GM21526 (cell line): Measurements from ENCODE around the gene ZNF253.
"Not testable (repeated sequence)": the region's sequence is repeated elsewhere in the genome, so short reads cannot be mapped to it uniquely, and the experiment has no call there.

Source experiments
- ATAC-seq: cut with Tn5 transposase; IDR thresholded peaks from one replicate; pipeline ENCODE4 v1.9.1; 2021; ENCODE audit warnings: moderate library complexity; ENCODE audit not compliant: unreplicated experiment, low FRiP score

The ZNF253 gene

GRCh38 chr19:19865750-19866610, at the start of gene ZNF253:
ZNF253 (plus strand) TSS chr19:19865882; CDS start chr19:19865997, 115 bp downstream.
- ATAC-seq = peak; percentile 96

- ATAC-seq = no peak
Measured at GRCh38 chr19:19816679-19817078, 49.0 kb upstream of the ZNF253 start.

DNA sequence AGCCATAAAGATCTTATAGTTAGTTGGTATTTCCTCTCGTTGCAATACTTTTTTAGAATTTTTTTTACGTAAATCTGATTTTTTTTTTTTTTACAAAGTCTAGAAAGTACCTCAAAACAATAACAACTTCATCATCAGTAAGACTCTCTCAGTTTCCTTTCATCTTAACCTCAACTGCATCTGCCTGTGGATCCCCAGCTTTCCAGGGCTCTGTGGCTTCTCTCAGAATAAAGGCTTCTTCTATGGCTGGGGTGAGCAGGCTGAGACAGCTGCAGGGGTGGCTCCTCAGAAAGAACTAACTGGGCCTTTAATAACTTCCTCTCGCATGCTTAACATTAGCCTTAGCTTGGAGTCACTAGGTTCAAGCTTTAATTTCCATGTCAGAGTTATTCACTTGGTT, 48.3 kb upstream of the ZNF253 start:
- no peak for ATAC-seq

DNA sequence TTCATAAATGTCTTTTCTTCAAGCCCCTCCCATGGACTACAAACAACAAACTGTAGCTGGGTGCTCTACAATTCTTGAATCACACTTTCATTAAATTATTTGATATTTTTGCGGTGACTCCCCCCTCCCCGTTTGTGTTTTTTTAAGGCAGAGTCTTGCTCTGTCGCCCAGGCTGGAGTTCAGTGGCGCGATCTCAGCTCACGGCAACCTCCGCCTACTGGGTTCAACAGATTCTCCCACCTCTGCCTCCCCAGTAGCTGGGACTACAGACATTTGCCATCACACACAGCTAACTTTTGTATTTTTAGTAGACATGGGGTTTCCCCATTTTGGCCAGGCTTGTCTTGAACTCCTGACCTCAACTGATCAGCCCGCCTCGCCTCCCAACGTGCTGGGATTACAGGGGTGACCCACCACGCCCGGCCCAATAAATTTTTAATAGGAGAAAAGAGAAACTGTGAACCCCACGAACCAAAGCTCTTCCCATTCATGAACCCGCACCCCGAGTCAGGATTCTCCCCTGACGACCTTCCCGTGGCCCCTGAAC, 44.8 kb upstream of the ZNF253 start:
- no peak for ATAC-seq

DNA sequence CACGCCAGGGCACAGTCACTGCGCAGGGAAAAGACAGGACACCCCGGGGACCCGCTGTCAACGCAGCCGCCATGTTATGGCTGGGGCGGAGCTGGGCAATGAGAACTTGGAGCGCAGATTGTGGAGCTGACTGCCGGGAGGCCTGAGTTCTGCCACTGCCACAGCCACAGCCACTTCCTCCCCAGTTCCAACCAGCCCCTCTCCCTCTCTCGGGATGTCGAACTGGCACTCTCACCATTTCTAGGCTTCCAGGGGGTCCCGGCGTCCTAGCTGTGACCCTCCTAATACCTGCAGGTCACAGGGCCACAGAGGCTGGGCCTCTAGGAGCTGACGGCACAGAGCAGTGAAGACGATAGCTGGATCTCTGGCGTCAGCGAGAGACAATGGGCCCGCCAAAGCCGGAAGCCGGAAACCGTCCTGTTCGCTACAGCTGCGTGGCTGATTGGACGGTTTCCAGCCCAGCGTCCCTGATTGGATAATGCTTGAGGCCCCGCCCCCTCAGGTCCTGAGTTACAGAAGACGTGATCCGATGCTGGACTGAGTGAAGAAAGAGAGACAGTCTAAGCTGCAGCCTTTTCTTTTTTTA, 44.2 kb upstream of the ZNF253 start, which contains the start of gene ZNF506:
Gene ZNF506, minus strand, starts transcription at position 385 of the 586 bp plus-strand sequence. Its CDS starts 147 bp downstream, at position 238.
- peak; percentile 81 for ATAC-seq

- not testable (repeated sequence) for ATAC-seq
Measured at GRCh38 chr19:19821976-19822375, 43.7 kb upstream of the ZNF253 start.

DNA sequence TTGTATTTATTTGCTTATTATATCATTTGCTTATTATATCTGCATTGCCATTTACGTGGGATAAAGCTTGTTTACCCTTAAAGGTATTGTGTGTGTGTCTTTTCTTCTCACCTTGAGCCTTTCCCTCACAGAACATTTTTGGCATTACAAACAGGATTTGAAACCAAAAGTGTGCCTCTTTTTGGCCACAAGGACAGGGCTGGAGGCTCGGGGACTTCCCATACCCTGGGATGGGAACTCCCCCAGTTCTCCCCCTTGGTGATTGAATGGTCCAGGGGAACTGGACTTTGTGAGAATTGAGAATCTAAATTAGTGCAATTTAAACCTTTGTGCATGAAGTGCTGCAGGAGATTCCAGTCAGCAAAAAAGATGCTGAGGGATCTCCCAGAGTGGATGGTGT, 41.8 kb upstream of the ZNF253 start:
- no peak for ATAC-seq

GRCh38 chr19:19826875-19827274, 38.8 kb upstream of the ZNF253 start:
- no peak for ATAC-seq

DNA sequence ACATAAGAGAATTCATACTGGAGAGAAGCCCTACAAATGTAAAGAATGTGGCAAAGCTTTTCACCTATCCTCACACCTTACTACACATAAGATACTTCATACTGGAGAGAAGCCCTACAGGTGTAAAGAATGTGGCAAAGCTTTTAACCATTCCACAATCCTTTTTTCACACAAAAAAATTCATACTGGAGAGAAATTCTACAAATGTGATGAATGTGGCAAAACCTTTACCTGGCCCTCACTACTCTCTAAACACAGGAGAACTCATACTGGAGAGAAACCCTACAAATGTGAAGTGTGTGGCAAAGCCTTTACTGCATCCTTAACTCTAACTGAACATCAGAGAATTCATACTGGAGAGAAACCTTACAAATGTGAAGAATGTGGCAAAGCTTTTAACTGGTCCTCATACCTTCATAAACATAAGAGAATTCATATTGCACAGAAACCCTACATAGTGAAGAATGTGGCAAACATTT, 30.1 kb upstream of the ZNF253 start:
- ATAC-seq = no peak

DNA sequence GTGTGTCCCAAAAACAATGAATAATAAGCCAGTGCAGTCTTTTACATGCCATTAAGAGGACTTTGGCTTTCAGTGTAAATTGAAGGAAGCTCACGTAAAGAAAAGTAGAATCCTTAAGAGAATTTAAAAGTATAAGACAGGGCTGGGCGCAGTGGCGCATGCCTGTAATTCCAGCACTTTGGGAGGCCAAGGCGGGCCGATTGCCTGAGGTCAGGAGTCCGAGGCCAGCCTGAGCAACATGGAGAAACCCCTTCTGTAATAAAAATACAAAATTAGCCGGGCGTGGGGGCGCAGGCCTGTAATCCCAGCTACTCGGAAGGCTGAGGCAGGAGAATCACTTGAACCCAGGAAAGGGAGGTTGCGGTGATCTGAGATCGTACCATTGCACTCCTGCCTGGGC, 17.9 kb upstream of the ZNF253 start:
- no peak for ATAC-seq

GRCh38 chr19:19849056-19849455, 16.6 kb upstream of the ZNF253 start:
- ATAC-seq = no peak

GRCh38 chr19:19851740-19852139, 13.9 kb upstream of the ZNF253 start:
- ATAC-seq = not testable (repeated sequence)

DNA sequence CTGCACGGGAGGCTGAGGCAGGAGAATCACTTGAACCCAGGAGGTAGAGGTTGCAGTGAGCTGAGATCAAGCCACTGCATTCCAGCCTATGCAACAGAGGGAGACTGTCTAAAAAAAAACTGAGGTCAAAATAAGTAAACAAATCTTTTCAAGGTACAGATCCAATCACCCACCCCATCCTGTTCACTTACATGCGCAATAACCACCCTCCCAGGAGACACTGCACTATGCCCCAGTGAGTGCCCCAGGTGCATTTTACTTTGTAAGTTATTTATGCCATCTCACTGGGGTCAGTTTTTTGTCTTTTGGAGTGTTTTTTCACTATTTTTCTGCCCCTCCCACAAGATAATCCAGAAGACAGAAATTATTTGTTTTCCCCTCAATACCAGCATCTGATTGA, 6.9 kb upstream of the ZNF253 start:
- no peak for ATAC-seq

GRCh38 chr19:19860756-19861390, 4.8 kb upstream of the ZNF253 start:
- ATAC-seq = no peak

- ATAC-seq = no peak
Measured at GRCh38 chr19:19866611-19867248, 1.0 kb downstream of the ZNF253 start.

DNA sequence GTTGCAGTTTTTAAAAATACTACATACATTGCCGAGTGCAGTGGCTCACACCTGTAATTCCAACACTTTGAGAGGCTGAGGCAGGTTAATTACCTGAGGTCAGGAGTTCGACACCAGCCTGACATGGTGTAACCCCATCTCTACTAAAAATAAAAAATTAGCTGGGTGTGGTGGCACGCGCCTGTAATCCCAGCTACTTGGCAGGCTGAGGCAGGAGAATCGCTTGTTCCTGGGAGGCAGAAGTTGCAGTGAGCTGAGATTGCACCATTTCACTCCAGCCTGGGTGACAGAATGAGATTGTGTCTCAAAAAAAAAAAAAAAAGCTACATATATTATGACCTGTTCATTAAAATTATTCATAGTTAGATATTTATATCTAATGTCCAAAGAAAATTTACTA, 4.4 kb downstream of the ZNF253 start:
- ATAC-seq = not testable (repeated sequence)

- ATAC-seq = no peak
Measured at GRCh38 chr19:19871932-19872331, 6.2 kb downstream of the ZNF253 start.

DNA sequence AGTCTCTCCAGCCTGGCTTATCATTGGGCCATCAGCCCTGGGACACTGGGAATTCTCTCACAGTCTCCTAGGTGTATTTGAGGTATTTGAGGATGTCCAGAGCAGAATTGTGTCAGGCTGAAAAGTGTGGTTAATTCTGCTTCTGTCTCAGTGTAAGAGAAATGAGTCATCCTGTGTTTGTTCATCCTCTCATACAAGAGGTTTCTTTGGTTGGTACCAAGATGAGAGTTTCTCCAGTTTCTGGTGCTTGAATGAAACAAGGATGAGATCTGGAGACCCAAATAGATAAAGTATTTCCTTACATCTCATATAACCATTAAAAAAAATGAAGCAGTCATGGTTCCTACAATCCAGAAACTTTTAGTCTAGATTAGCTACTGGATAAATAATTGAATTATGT, 7.7 kb downstream of the ZNF253 start:
- no peak for ATAC-seq

GRCh38 chr19:19877724-19878123, 12.0 kb downstream of the ZNF253 start:
- ATAC-seq = no peak

DNA sequence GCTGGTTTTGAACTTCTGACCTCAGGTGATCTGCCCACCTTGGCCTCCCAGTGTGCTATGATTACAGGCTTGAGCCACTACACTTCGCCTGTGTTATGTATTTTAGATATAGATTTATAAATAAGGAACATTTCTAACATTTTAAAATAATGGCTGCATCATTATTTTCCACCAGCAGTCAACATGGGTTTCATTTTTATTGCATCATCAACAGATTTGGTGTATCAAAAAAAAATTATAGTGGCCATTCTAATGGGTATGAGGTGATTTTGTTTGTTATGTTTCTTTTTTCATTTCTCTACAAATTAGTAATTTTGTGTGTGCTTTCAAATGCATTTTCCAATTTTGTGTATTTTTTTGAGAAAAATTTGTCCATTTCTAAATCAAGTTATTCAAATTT, 18.9 kb downstream of the ZNF253 start:
- no peak for ATAC-seq
